ENCODE measurements around the gene SCRT2. TPM values are rescaled to one million over a fixed set of nuclear protein-coding genes. Genes with fewer than 3 reads are reported as not detected.

SCRT2 gene
- total and polyA plus RNA-seq, 5 donors from 2014 or later = not detected

DNA sequence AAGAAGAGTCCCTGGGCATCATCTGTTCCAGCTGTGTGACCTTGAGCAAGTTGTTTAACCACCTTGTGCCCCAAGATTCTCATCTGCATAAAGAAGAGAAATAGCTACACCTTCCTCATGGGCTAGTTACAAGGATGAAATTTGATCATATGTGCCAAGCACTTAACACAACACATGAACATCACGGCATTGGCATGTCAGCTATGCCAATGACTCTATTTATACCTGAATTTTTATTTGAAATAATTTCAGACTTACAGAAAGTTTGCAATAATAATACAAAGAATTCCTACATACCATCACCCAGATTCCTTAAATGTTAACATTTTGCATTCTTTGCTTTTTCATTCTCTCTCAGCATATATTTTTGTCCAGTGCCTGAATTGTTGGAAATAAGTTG lies 44.5 kb downstream of the SCRT2 start:
- Histone ChIP-seq H3K4me1 (ENCODE audit: control insufficient read depth, insufficient read depth, low read length, poor library complexity, severe bottlenecking) (no peaks in the 10 kb centered on the region), H3K4me3 (ENCODE audit: low read depth, low read length) (no peak overlapping the region), H3K36me3 (ENCODE audit: control insufficient read depth, insufficient read depth, low read length) (no peaks in the 10 kb centered on the region), H3K9me3 (ENCODE audit: control insufficient read depth in 2 of 2, low read length in 2 of 2) (no peaks in the 10 kb centered on the region), H3K27ac (ENCODE audit: insufficient read depth, low read length, poor library complexity, severe bottlenecking) (no peak overlapping the region), H3K27me3 (ENCODE audit: control insufficient read depth, insufficient read depth, low read length) (no peaks in the 10 kb centered on the region)
- Mint-ChIP-seq H3K36me3 (no peaks in the 10 kb centered on the region), H3K27ac (no peak overlapping the region), H3K4me3 (no peak overlapping the region), H3K4me1 (no peaks in the 10 kb centered on the region), H3K27me3 (peaks cover 13% of the 10 kb centered on the region), H3K9me3 (no peaks in the 10 kb centered on the region)
- ATAC-seq (ENCODE audit: low read depth in 2 of 2) (no peak), DNase-seq (no peak)

GRCh38 chr20:626579-626978 lies 49.0 kb downstream of the SCRT2 start:
- H3K27ac Mint-ChIP-seq = no peak overlapping the region
- no peaks in the 10 kb centered on the region for H3K27me3 ChIP-seq (ENCODE audit: control insufficient read depth, insufficient read depth, low read length)

GRCh38 chr20:625360-625932 lies 50.2 kb downstream of the SCRT2 start:
- no peak overlapping the region for H3K27ac ChIP-seq (ENCODE audit: insufficient read depth, low read length, poor library complexity, severe bottlenecking)
- H3K4me3 ChIP-seq (ENCODE audit: low read depth, low read length) = no peak overlapping the region
- no peaks in the 10 kb centered on the region for H3K27me3 ChIP-seq (ENCODE audit: control insufficient read depth, insufficient read depth, low read length)
- H3K27me3 Mint-ChIP-seq = peaks cover 12% of the 10 kb centered on the region
- H3K4me1 Mint-ChIP-seq = no peaks in the 10 kb centered on the region
- H3K9me3 Mint-ChIP-seq = peaks cover 0 to 5% (median 0%) of the 10 kb centered on the region in 7 donors
- no peak overlapping the region for H3K4me3 Mint-ChIP-seq
- no peak overlapping the region for H3K27ac Mint-ChIP-seq
- DNase-seq = no peak
- H3K9me3 ChIP-seq (ENCODE audit: control insufficient read depth in 2 of 2, low read length in 2 of 2) = no peaks in the 10 kb centered on the region
- ATAC-seq (ENCODE audit: low read depth in 2 of 2) = no peak
- no peaks in the 10 kb centered on the region for H3K36me3 Mint-ChIP-seq
- H3K36me3 ChIP-seq (ENCODE audit: control insufficient read depth, insufficient read depth, low read length) = no peaks in the 10 kb centered on the region
- no peaks in the 10 kb centered on the region for H3K4me1 ChIP-seq (ENCODE audit: control insufficient read depth, insufficient read depth, low read length, poor library complexity, severe bottlenecking)

More at GRCh38 chr20:626579-626978, 49.0 kb downstream of the SCRT2 start:
- Histone ChIP-seq H3K27ac (ENCODE audit: insufficient read depth, low read length, poor library complexity, severe bottlenecking) (no peak overlapping the region), H3K4me1 (ENCODE audit: control insufficient read depth, insufficient read depth, low read length, poor library complexity, severe bottlenecking) (no peaks in the 10 kb centered on the region), H3K36me3 (ENCODE audit: control insufficient read depth, insufficient read depth, low read length) (no peaks in the 10 kb centered on the region), H3K9me3 (ENCODE audit: control insufficient read depth in 2 of 2, low read length in 2 of 2) (no peaks in the 10 kb centered on the region), H3K4me3 (ENCODE audit: low read depth, low read length) (no peak overlapping the region)
- peaks cover 0 to 3% (median 0%) of the 10 kb centered on the region in 7 donors for H3K9me3 Mint-ChIP-seq
- no peaks in the 10 kb centered on the region for H3K36me3 Mint-ChIP-seq
- peaks cover 12% of the 10 kb centered on the region for H3K27me3 Mint-ChIP-seq
- no peak for DNase-seq
- no peak overlapping the region for H3K4me3 Mint-ChIP-seq
- ATAC-seq (ENCODE audit: low read depth in 2 of 2) = no peak
- H3K4me1 Mint-ChIP-seq = no peaks in the 10 kb centered on the region

DNA sequence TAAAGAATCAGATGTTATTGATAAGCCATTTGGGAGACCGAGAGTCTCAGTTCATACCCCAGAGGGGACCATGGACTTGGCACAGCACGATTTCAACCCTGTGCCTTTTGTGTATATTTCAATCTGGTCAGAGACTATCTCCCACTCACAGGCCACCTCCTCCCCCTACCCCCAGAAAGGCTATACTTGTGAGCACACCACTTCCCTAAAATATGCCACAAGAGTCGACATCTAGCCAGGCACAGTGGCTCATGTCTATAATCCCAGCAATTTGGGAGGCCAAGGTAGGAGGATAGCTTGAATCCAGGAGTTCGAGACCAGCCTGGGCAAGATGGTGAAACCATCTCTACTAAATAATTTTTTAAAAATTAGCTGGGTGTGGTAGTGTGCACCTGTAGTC lies 51.9 kb downstream of the SCRT2 start:
- Mint-ChIP-seq H3K4me3 (no peak overlapping the region), H3K27me3 (peaks cover 16% of the 10 kb centered on the region)

DNA sequence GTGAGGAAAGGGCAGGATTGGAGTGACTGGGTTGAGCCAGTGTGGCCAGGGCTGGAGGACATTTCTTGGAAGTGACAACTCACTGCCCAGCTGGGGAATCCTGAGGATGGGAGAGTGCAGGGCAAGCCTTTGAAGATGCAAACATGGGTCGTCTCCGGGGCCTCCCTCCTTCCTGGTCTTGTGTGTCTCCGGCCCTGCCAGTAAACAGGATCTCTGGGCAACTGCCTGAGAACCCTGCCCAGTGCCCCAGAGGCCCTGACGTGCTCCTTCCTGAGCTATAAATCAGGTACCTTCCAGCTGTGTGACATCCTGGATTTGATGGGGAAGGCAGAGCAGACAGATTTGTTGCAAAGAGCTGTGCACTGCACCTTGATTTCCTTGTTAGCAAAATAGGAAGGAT lies 52.6 kb downstream of the SCRT2 start:
- DNase-seq (no peak), ATAC-seq (ENCODE audit: low read depth in 2 of 2) (no peak)
- Mint-ChIP-seq H3K9me3 (peaks cover 0 to 9% (median 4%) of the 10 kb centered on the region in 7 donors), H3K4me3 (no peak overlapping the region), H3K27me3 (peaks cover 16% of the 10 kb centered on the region), H3K36me3 (no peaks in the 10 kb centered on the region), H3K27ac (no peak overlapping the region), H3K4me1 (no peaks in the 10 kb centered on the region)
- Histone ChIP-seq H3K27me3 (ENCODE audit: control insufficient read depth, insufficient read depth, low read length) (no peaks in the 10 kb centered on the region), H3K4me3 (ENCODE audit: low read depth, low read length) (no peak overlapping the region), H3K9me3 (ENCODE audit: control insufficient read depth in 2 of 2, low read length in 2 of 2) (peaks cover 0 to under 1% of the 10 kb centered on the region in 2 experiments), H3K27ac (ENCODE audit: insufficient read depth, low read length, poor library complexity, severe bottlenecking) (no peak overlapping the region), H3K4me1 (ENCODE audit: control insufficient read depth, insufficient read depth, low read length, poor library complexity, severe bottlenecking) (no peaks in the 10 kb centered on the region), H3K36me3 (ENCODE audit: control insufficient read depth, insufficient read depth, low read length) (no peaks in the 10 kb centered on the region)

More for the DNA sequence above, 51.9 kb downstream of the SCRT2 start:
- Mint-ChIP-seq H3K27ac (no peak overlapping the region), H3K4me1 (no peaks in the 10 kb centered on the region), H3K36me3 (no peaks in the 10 kb centered on the region), H3K9me3 (peaks cover 0 to 6% (median 2%) of the 10 kb centered on the region in 7 donors)
- Histone ChIP-seq H3K27me3 (ENCODE audit: control insufficient read depth, insufficient read depth, low read length) (no peaks in the 10 kb centered on the region), H3K27ac (ENCODE audit: insufficient read depth, low read length, poor library complexity, severe bottlenecking) (no peak overlapping the region), H3K9me3 (ENCODE audit: control insufficient read depth in 2 of 2, low read length in 2 of 2) (no peaks in the 10 kb centered on the region), H3K4me3 (ENCODE audit: low read depth, low read length) (no peak overlapping the region), H3K4me1 (ENCODE audit: control insufficient read depth, insufficient read depth, low read length, poor library complexity, severe bottlenecking) (no peaks in the 10 kb centered on the region), H3K36me3 (ENCODE audit: control insufficient read depth, insufficient read depth, low read length) (no peaks in the 10 kb centered on the region)
- ATAC-seq (ENCODE audit: low read depth in 2 of 2) = no peak
- DNase-seq = no peak

DNA sequence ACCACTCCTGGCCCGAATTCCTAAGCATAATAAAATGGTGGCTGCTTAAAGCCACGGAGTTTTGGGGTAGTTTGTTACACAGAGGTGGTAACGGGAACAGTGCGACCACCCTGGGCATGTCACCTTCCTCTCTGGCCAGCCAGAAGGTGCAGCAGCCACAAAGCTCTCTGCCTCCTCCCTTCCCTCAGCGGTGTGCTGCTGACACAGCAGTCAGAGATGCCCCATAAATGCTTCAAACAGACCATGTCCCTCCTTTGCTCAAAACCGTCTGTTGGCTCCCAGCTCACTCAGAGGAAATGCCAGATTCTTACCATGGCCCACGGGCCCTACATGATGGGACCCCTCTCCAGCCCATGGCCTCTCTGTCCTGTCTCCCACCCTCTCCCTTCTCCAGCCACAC lies 53.4 kb downstream of the SCRT2 start:
- Histone ChIP-seq H3K27me3 (ENCODE audit: control insufficient read depth, insufficient read depth, low read length) (no peaks in the 10 kb centered on the region), H3K4me3 (ENCODE audit: low read depth, low read length) (no peak overlapping the region), H3K36me3 (ENCODE audit: control insufficient read depth, insufficient read depth, low read length) (no peaks in the 10 kb centered on the region), H3K9me3 (ENCODE audit: control insufficient read depth in 2 of 2, low read length in 2 of 2) (peaks cover 0 to 2% of the 10 kb centered on the region in 2 experiments), H3K4me1 (ENCODE audit: control insufficient read depth, insufficient read depth, low read length, poor library complexity, severe bottlenecking) (no peaks in the 10 kb centered on the region), H3K27ac (ENCODE audit: insufficient read depth, low read length, poor library complexity, severe bottlenecking) (no peak overlapping the region)
- Mint-ChIP-seq H3K36me3 (no peaks in the 10 kb centered on the region), H3K27me3 (peaks cover 24% of the 10 kb centered on the region), H3K9me3 (peaks cover 0 to 15% (median 5%) of the 10 kb centered on the region in 7 donors), H3K4me1 (no peaks in the 10 kb centered on the region), H3K27ac (no peak overlapping the region), H3K4me3 (no peak overlapping the region)
- DNase-seq (no peak), ATAC-seq (ENCODE audit: low read depth in 2 of 2) (no peak)

DNA sequence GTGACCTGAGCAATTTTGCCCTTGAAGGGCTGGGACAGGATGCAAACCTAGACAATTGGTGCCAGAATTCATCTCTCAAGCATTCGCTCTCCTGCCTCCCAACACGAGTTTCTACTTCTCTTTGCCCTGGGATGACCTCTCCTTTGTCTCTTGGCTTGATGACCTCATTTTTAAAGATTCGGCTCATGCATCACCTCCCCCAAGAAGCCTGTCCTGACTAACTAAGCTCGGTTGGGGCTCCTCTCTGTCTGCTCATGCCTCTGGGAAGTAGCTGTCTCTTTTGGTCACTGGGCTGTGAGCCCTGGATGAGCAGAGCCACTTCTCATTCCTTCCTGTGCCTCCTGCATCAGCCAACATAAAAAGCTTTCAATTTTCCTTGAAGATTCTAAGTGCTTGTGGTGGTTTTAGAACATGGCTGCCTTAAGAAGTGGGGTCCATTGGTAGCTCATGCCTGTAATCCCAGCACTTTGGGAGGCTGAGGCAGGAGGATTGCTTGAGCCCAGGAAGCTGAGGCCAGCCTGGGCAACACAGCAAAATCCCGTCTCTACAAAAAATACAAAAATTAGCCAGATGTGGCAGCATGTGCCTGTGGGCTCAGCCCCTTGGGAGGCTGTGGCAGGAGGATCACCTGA lies 54.4 kb downstream of the SCRT2 start:
- no peak for ATAC-seq (ENCODE audit: low read depth in 2 of 2)
- DNase-seq = no peak
- H3K4me3 ChIP-seq (ENCODE audit: low read depth, low read length) = no peak overlapping the region

DNA sequence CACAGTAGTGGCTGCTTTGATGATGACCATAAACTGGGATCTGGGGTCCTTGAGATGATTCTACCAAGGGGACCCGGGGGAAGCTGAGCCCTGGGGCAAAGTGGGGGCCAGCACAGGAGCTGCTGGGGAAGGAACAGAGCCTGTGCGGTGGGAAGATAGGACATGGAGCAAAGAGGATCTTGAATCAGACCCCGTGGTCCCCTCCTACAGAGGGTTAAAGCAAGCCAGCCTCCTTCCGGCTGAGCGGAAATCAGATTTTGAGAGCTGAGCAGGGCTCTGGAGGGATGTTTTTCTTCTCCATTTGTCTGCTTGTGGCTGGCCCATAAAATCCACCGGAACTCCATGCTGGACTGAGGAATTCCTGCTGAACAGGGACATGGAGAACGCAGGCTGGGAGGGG lies 55.4 kb downstream of the SCRT2 start:
- Histone ChIP-seq H3K9me3 (ENCODE audit: control insufficient read depth in 2 of 2, low read length in 2 of 2) (peaks cover 0 to 2% of the 10 kb centered on the region in 2 experiments), H3K27ac (ENCODE audit: insufficient read depth, low read length, poor library complexity, severe bottlenecking) (no peak overlapping the region), H3K36me3 (ENCODE audit: control insufficient read depth, insufficient read depth, low read length) (no peaks in the 10 kb centered on the region), H3K4me1 (ENCODE audit: control insufficient read depth, insufficient read depth, low read length, poor library complexity, severe bottlenecking) (no peaks in the 10 kb centered on the region), H3K4me3 (ENCODE audit: low read depth, low read length) (no peak overlapping the region), H3K27me3 (ENCODE audit: control insufficient read depth, insufficient read depth, low read length) (peaks cover 3% of the 10 kb centered on the region)
- H3K9me3 Mint-ChIP-seq = peaks cover 0 to 15% (median 7%) of the 10 kb centered on the region in 7 donors
- H3K4me1 Mint-ChIP-seq = no peaks in the 10 kb centered on the region
- H3K4me3 Mint-ChIP-seq = no peak overlapping the region
- DNase-seq (no peak), ATAC-seq (ENCODE audit: low read depth in 2 of 2) (no peak)
- peaks cover 27% of the 10 kb centered on the region for H3K27me3 Mint-ChIP-seq
- H3K27ac Mint-ChIP-seq = no peak overlapping the region
- H3K36me3 Mint-ChIP-seq = no peaks in the 10 kb centered on the region

More for the DNA sequence above, 54.4 kb downstream of the SCRT2 start:
- Histone ChIP-seq H3K27me3 (ENCODE audit: control insufficient read depth, insufficient read depth, low read length) (peaks cover 3% of the 10 kb centered on the region), H3K36me3 (ENCODE audit: control insufficient read depth, insufficient read depth, low read length) (no peaks in the 10 kb centered on the region), H3K27ac (ENCODE audit: insufficient read depth, low read length, poor library complexity, severe bottlenecking) (no peak overlapping the region), H3K9me3 (ENCODE audit: control insufficient read depth in 2 of 2, low read length in 2 of 2) (peaks cover 0 to 2% of the 10 kb centered on the region in 2 experiments), H3K4me1 (ENCODE audit: control insufficient read depth, insufficient read depth, low read length, poor library complexity, severe bottlenecking) (no peaks in the 10 kb centered on the region)
- H3K9me3 Mint-ChIP-seq = peaks cover 0 to 15% (median 5%) of the 10 kb centered on the region in 7 donors
- H3K4me1 Mint-ChIP-seq = no peaks in the 10 kb centered on the region
- H3K36me3 Mint-ChIP-seq = no peaks in the 10 kb centered on the region
- H3K4me3 Mint-ChIP-seq = no peak overlapping the region
- peaks cover 24% of the 10 kb centered on the region for H3K27me3 Mint-ChIP-seq
- H3K27ac Mint-ChIP-seq = no peak overlapping the region

All from CD4-positive, CD25-positive, alpha-beta regulatory T cell (primary cell).